Neutrophil (primary cell): ENCODE data around the gene POLRMT.

ENCODE experiments used
- H3K27ac ChIP-seq: fragments of 200-600 bp; sonication (generic); 2 replicates; pipeline ENCODE4 v1.5.1; 2016; ENCODE audit warnings: mild to moderate bottlenecking, moderate library complexity
- H3K27me3 ChIP-seq: fragments of 200-600 bp; sonication (generic); 2 replicates; pipeline ENCODE4 v1.6.0; 2016; ENCODE audit warnings: mild to moderate bottlenecking
- H3K36me3 ChIP-seq: fragments of 200-600 bp; sonication (generic); 2 replicates; pipeline ENCODE4 v1.5.1; 2017
- H3K4me1 ChIP-seq, 2 experiments: fragments of 200-600 bp in 1 of 2; sonication (generic) in 1 of 2; 1 replicate in 1 of 2; 2 replicates in 1 of 2; pipeline versions ENCODE4 v1.5.1 to v1.6.1; 2013 to 2016; ENCODE audit warnings: low read depth in 1 of 2, low read length in 1 of 2, mild to moderate bottlenecking in 1 of 2, moderate library complexity in 1 of 2; ENCODE audit not compliant: control insufficient read depth in 1 of 2, insufficient read depth in 1 of 2
- H3K4me3 ChIP-seq, 2 experiments: fragments of 200-600 bp in 1 of 2; sonication (generic) in 1 of 2; 1 replicate in 1 of 2; 2 replicates in 1 of 2; pipeline ENCODE4 v1.5.1; 2013 to 2016; ENCODE audit warnings: low read depth in 1 of 2, low read length in 1 of 2, mild to moderate bottlenecking in 1 of 2, moderate library complexity in 1 of 2
- H3K9me3 ChIP-seq: fragments of 200-600 bp; sonication (generic); 2 replicates; pipeline ENCODE4 v1.5.1; 2016
- CTCF ChIP-seq: fragments of 200-600 bp; sonication (generic); IDR thresholded peaks from 2 replicates; pipeline ENCODE4 v1.5.1; 2016; ENCODE audit warnings: antibody characterized with exemption

POLRMT gene

GRCh38 chr19:640606-641189 is 7.4 kb upstream of the POLRMT start:
- Histone ChIP-seq H3K27me3 (peaks cover 48% of the 10 kb centered on the region), H3K4me1 (peaks cover 4 to 7% of the 10 kb centered on the region in 2 experiments), H3K4me3 (no peak overlapping the region), H3K27ac (no peak overlapping the region), H3K36me3 (peaks cover 13% of the 10 kb centered on the region), H3K9me3 (no peaks in the 10 kb centered on the region)
- no peak for TF ChIP-seq CTCF

GRCh38 chr19:640161-640558 is 6.8 kb upstream of the POLRMT start:
- H3K4me1 ChIP-seq, result peaks cover 4 to 7% of the 10 kb centered on the region in 2 experiments
- peaks cover 9% of the 10 kb centered on the region for H3K36me3 ChIP-seq
- H3K9me3 ChIP-seq, result no peaks in the 10 kb centered on the region
- H3K27ac ChIP-seq, result no peak overlapping the region
- peaks cover 48% of the 10 kb centered on the region for H3K27me3 ChIP-seq
- H3K4me3 ChIP-seq, result no peak overlapping the region
- TF ChIP-seq CTCF, result no peak

GRCh38 chr19:639253-640160 is 6.2 kb upstream of the POLRMT start, which contains the start of gene FGF22:
Gene FGF22, plus strand, starts transcription at chr19:639879. Its CDS starts 47 bp downstream, at chr19:639926.
- no peaks in the 10 kb centered on the region for H3K9me3 ChIP-seq
- peaks cover 4 to 7% of the 10 kb centered on the region in 2 experiments for H3K4me1 ChIP-seq
- H3K27me3 ChIP-seq, result peaks cover 48% of the 10 kb centered on the region
- H3K4me3 ChIP-seq, result peak within 1 kb of the TSS; percentile 29 to 41
- H3K27ac ChIP-seq, result no peak within 1 kb of the TSS
- TF ChIP-seq CTCF, result peak; percentile 13
- H3K36me3 ChIP-seq, result peaks cover 2% of the 10 kb centered on the region

- peaks cover 9 to 12% of the 10 kb centered on the region in 2 experiments for H3K4me1 ChIP-seq
- TF ChIP-seq CTCF, result no peak
- no peak overlapping the region for H3K27ac ChIP-seq
- no peaks in the 10 kb centered on the region for H3K36me3 ChIP-seq
- peak overlapping the region in 1 of 2 experiments; percentile 29 for H3K4me3 ChIP-seq
- H3K9me3 ChIP-seq, result no peaks in the 10 kb centered on the region
- H3K27me3 ChIP-seq, result peaks cover 48% of the 10 kb centered on the region
These were observed 5.5 kb upstream of the POLRMT start for GRCh38 chr19:638906-639252.

- H3K27ac ChIP-seq, result no peak overlapping the region
- H3K9me3 ChIP-seq, result no peaks in the 10 kb centered on the region
- H3K27me3 ChIP-seq, result peaks cover 38% of the 10 kb centered on the region
- H3K4me1 ChIP-seq, result peaks cover 21 to 27% of the 10 kb centered on the region in 2 experiments
- no peak for TF ChIP-seq CTCF
- H3K36me3 ChIP-seq, result no peaks in the 10 kb centered on the region
- no peak overlapping the region for H3K4me3 ChIP-seq
These were observed 1.8 kb upstream of the POLRMT start for GRCh38 chr19:634975-635652.
